HG02610 (cell line): ENCODE results near the gene HRH3.

ENCODE experiments used
- ATAC-seq: cut with Tn5 transposase; IDR thresholded peaks from one replicate; pipeline ENCODE4 v1.9.1; 2021; ENCODE audit warnings: mild to moderate bottlenecking, moderate library complexity; ENCODE audit not compliant: unreplicated experiment

HRH3 gene

GRCh38 chr20:62181808-62182207 lies 38.3 kb downstream of the HRH3 start:
- no peak for ATAC-seq

- ATAC-seq, result no peak
Observed at GRCh38 chr20:62179162-62179504, 40.9 kb downstream of the HRH3 start.

DNA sequence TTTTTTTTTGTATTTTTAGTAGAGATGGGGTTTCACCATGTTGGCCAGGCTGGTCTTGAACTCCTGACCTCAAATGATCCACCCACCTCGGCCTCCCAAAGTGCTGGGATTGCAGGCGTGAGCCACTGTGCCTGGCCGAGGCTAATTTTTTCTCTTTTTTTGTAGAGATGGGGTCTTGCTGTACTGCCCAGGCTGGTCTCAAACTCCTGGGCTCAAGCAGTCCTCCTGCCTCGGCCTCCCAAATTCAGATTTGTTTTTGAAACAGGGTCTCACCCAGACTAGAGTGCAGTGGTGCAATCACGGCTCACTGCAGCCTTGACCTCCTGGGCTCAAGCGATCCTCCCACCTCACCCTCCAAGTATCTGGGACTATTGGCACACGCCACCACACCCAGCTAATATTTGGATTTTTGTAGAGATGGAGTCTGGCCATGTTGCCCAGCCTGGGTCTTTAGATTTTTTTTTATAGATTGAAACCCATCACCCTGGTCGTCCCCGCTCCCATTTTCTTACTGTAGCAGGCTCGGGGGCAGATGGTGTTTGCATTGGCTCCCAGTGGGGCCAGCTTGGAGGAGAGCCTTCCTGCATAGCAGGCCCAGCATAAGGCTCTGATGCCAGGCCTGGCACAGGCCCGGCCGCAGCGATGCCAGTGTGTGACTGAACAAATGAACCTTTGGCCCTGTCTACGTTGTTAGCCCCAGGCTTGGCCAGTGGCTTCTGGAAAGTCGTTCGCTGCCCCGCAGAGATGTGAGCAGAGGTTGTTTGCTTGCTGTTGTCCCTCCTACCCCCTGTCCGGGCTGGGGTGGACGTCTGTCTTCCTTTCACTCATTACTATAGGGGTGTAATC lies 41.5 kb downstream of the HRH3 start:
- no peak for ATAC-seq

DNA sequence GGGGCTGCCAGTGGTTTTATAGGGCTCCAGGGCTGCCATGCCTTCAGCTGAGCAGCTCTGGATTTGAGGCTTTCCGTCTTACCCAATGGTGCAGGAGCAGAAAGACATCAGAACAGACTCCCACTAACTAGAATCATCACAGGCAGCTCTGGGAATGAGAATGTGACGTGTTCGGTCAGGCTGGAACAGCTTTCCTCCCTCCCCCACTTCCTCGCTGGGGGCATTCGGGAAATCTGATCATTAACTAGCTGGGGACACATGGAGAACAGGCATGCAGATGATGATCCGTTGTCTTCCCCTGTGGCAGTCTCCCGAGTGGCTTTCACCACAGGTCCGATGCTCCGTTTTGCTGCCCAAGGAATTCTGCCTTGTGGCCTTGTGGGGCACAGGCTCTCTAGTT lies 42.8 kb downstream of the HRH3 start:
- no peak for ATAC-seq

GRCh38 chr20:62176866-62177265 lies 43.2 kb downstream of the HRH3 start:
- ATAC-seq, result no peak

DNA sequence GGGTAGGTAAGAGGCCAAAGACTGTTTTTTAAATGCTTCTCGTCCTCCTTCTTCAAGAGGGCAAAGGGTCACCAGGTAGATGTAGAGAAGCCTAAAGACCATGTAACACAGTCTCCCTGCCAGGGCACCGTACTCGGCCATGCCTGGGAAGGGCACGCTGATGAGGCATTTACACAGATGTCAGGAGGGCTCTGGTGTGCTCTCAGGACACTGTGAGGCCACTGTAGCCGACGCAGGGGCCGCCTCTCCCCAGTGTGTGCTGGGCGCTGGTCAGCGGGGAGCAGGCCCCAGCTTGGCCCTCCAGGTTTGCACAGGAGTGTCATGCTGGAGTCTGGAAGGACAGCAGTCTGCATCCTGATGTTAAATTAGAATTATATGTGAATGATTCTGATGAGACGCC lies 44.4 kb downstream of the HRH3 start:
- no peak for ATAC-seq

- ATAC-seq, result no peak
Observed at GRCh38 chr20:62174870-62175624, 45.0 kb downstream of the HRH3 start.

- ATAC-seq, result no peak
Observed at GRCh38 chr20:62174021-62174804, 45.9 kb downstream of the HRH3 start.

DNA sequence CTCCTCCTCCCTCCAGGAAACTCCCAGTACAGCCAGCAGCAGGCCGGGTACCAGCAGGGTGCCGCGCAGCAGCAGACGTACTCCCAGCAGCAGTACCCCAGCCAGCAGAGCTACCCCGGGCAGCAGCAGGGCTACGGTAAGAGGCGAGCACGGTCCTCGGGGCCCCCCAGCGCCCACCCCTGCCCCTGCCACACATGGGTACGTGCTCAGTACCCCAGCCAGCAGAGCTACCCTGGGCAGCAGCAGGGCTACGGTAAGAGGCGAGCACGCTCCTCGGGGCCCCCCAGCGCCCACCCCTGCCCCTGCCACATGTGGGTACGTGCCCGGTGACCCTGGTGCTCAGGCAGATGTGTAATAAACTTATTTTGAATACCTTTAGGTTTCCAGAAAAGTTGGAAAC lies 47.4 kb downstream of the HRH3 start:
- ATAC-seq, result no peak

GRCh38 chr20:62171245-62171644 lies 48.8 kb downstream of the HRH3 start:
- ATAC-seq, result no peak

DNA sequence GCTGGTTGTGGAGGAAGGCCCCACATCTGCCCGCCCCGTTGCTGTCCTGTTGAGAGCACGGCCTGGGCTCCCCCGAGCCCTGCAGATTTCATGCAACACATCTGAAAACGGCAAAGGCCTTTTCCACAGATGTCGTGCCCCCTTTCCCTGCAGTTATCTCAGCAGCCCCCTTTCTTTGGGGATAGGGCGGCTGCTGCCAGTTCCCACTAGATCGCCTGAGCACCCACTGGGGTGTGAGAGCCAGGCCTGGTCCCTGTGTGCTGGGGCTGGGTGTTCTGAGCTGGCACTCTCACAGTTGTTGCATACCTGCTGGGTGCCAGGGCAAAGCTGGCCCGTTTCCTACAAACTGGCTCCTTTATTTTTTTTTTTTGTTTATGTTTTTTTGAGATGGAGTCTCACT lies 49.5 kb downstream of the HRH3 start:
- ATAC-seq, result no peak

- ATAC-seq, result no peak
Observed at GRCh38 chr20:62168890-62169435, 51.1 kb downstream of the HRH3 start.

GRCh38 chr20:62168061-62168460 lies 52.0 kb downstream of the HRH3 start:
- ATAC-seq, result no peak

GRCh38 chr20:62167474-62167873 lies 52.6 kb downstream of the HRH3 start:
- ATAC-seq, result no peak

GRCh38 chr20:62165762-62166399 lies 54.2 kb downstream of the HRH3 start:
- ATAC-seq, result no peak
